H9 (cell line): ENCODE data around the gene UST. TPM values are rescaled to one million over a fixed set of nuclear protein-coding genes. Genes with fewer than 3 reads are reported as not detected.
A peak's percentile ranks its signal among the peaks of the same experiment; 100 is the strongest.

Experiments
- DNase-seq: peaks from one replicate; pipeline ENCODE4 v3.0.0-alpha.2; 2017
- H2AFZ ChIP-seq: one replicate; pipeline ENCODE4 v1.6.1; 2013; ENCODE audit warnings: mild to moderate bottlenecking, low read length, control low read depth, moderate library complexity
- H2AK5ac ChIP-seq: 2 replicates; pipeline ENCODE4 v1.6.1; 2013; ENCODE audit warnings: low read length, control low read depth, mixed read lengths; ENCODE audit not compliant: insufficient read length
- H2BK120ac ChIP-seq: one replicate; pipeline ENCODE4 v1.6.1; 2013; ENCODE audit warnings: low read depth, mild to moderate bottlenecking, low read length, control low read depth, inconsistent platforms; ENCODE audit not compliant: poor library complexity, severe bottlenecking
- H2BK12ac ChIP-seq: 2 replicates; pipeline ENCODE4 v1.6.1; 2013; ENCODE audit warnings: low read length, control low read depth, mixed read lengths, low read depth; ENCODE audit not compliant: insufficient read length
- H2BK15ac ChIP-seq: 2 replicates; pipeline ENCODE4 v1.6.1; 2013; ENCODE audit warnings: low read depth, low read length, control low read depth
- H2BK20ac ChIP-seq: one replicate; pipeline ENCODE4 v1.6.1; 2013; ENCODE audit warnings: low read depth, mild to moderate bottlenecking, low read length, control low read depth, inconsistent platforms; ENCODE audit not compliant: poor library complexity, severe bottlenecking
- H2BK5ac ChIP-seq: 2 replicates; pipeline ENCODE4 v1.6.1; 2013; ENCODE audit warnings: low read length, control low read depth, mixed read lengths; ENCODE audit not compliant: insufficient read length
- H3K14ac ChIP-seq: 2 replicates; pipeline ENCODE4 v1.6.1; 2013; ENCODE audit warnings: low read length, control low read depth; ENCODE audit not compliant: insufficient read depth
- H3K18ac ChIP-seq: 2 replicates; pipeline ENCODE4 v1.6.1; 2013; ENCODE audit warnings: low read depth, mild to moderate bottlenecking, mixed read lengths, low read length, control low read depth; ENCODE audit not compliant: insufficient read length
- H3K23ac ChIP-seq: 2 replicates; pipeline ENCODE4 v1.6.1; 2013; ENCODE audit warnings: low read length, control low read depth, mixed read lengths, low read depth; ENCODE audit not compliant: insufficient read length
- H3K23me2 ChIP-seq: 2 replicates; pipeline ENCODE4 v1.6.1; 2013; ENCODE audit warnings: low read depth, mild to moderate bottlenecking, mixed read lengths, low read length, control low read depth; ENCODE audit not compliant: insufficient read length, poor library complexity, severe bottlenecking
- H3K27ac ChIP-seq: 2 replicates; pipeline ENCODE4 v1.5.1; 2013; ENCODE audit warnings: low read length, control low read depth, mixed read lengths, low read depth; ENCODE audit not compliant: insufficient read length
- H3K27me3 ChIP-seq: 2 replicates; pipeline ENCODE4 v1.6.1; 2013; ENCODE audit warnings: low read length, control low read depth, inconsistent platforms; ENCODE audit not compliant: insufficient read depth
- H3K4ac ChIP-seq: 2 replicates; pipeline ENCODE4 v1.6.1; 2013; ENCODE audit warnings: low read depth, mild to moderate bottlenecking, control low read depth, inconsistent platforms, low read length, moderate library complexity
- H3K4me1 ChIP-seq: 2 replicates; pipeline ENCODE4 v1.6.1; 2013; ENCODE audit warnings: low read length, control low read depth, inconsistent platforms; ENCODE audit not compliant: insufficient read depth
- H3K4me2 ChIP-seq: 2 replicates; pipeline ENCODE4 v1.6.1; 2013; ENCODE audit warnings: low read length, control low read depth, mixed read lengths; ENCODE audit not compliant: insufficient read length, insufficient read depth
- H3K56ac ChIP-seq: 2 replicates; pipeline ENCODE4 v1.6.1; 2013; ENCODE audit warnings: low read depth, mild to moderate bottlenecking, mixed read lengths, low read length, control low read depth; ENCODE audit not compliant: insufficient read length
- H3K79me1 ChIP-seq: 2 replicates; pipeline ENCODE4 v1.6.1; 2013; ENCODE audit warnings: low read depth, mild to moderate bottlenecking, moderate library complexity, low read length, control low read depth, inconsistent platforms; ENCODE audit not compliant: insufficient read depth, poor library complexity, severe bottlenecking
- H3K79me2 ChIP-seq: 2 replicates; pipeline ENCODE4 v1.6.1; 2013; ENCODE audit warnings: low read length, control low read depth, inconsistent platforms; ENCODE audit not compliant: insufficient read depth
- H3K9ac ChIP-seq: 2 replicates; pipeline ENCODE4 v1.6.1; 2013; ENCODE audit warnings: low read length, control low read depth, mixed read lengths; ENCODE audit not compliant: insufficient read length; ENCODE audit errors: extremely low read depth
- H3K9me3 ChIP-seq: one replicate; pipeline ENCODE4 v1.6.1; 2013; ENCODE audit warnings: low read depth, low read length, inconsistent platforms; ENCODE audit not compliant: control insufficient read depth
- H3T11ph ChIP-seq: one replicate; pipeline ENCODE4 v1.6.1; 2013; ENCODE audit warnings: mild to moderate bottlenecking, low read length, control low read depth, inconsistent platforms
- H4K20me1 ChIP-seq: one replicate; pipeline ENCODE4 v1.6.1; 2013; ENCODE audit not compliant: control insufficient read depth, insufficient read length, insufficient read depth
- H4K5ac ChIP-seq: 2 replicates; pipeline ENCODE4 v1.6.1; 2013; ENCODE audit warnings: low read depth, mild to moderate bottlenecking, mixed read lengths, low read length, control low read depth; ENCODE audit not compliant: insufficient read length
- H4K8ac ChIP-seq: replicated peaks from 2 replicates; pipeline ENCODE4 v1.6.1; 2013; ENCODE audit warnings: low read length, control low read depth, mixed read lengths, low read depth; ENCODE audit not compliant: insufficient read length
- H4K91ac ChIP-seq: 2 replicates; pipeline ENCODE4 v1.6.1; 2013; ENCODE audit warnings: low read depth, mild to moderate bottlenecking, moderate library complexity, mixed read lengths, low read length, control low read depth; ENCODE audit not compliant: insufficient read length
- H3K27ac Mint-ChIP-seq, 3 experiments: 2 replicates in 2 of 3; 3 replicates in 1 of 3; pipeline ENCODE4 v1.8.0; 2020 to 2021; ENCODE audit warnings: mixed read lengths in 3 of 3, mild to moderate bottlenecking in 1 of 3, moderate library complexity in 1 of 3
- H3K27me3 Mint-ChIP-seq: 2 replicates; pipeline ENCODE4 v1.8.0; 2021; ENCODE audit warnings: low read depth, mild to moderate bottlenecking, moderate library complexity, mixed read lengths
- H3K36me3 Mint-ChIP-seq, 3 experiments: 2 replicates in 2 of 3; 3 replicates in 1 of 3; pipeline ENCODE4 v1.8.0; 2020 to 2021; ENCODE audit warnings: low read depth in 3 of 3, mixed read lengths in 3 of 3; ENCODE audit not compliant: insufficient read depth in 1 of 3
- H3K4me1 Mint-ChIP-seq, 2 experiments: 2 replicates each; pipeline ENCODE4 v1.8.0; 2020; ENCODE audit warnings: mixed read lengths in 2 of 2
- H3K4me3 Mint-ChIP-seq, 2 experiments: 2 replicates in 1 of 2; 3 replicates in 1 of 2; pipeline ENCODE4 v1.8.0; 2020 to 2021; ENCODE audit warnings: mild to moderate bottlenecking in 2 of 2, mixed read lengths in 2 of 2, moderate library complexity in 1 of 2
- H3K9me3 Mint-ChIP-seq, 2 experiments: 2 replicates in 1 of 2; 3 replicates in 1 of 2; pipeline ENCODE4 v1.8.0; 2020; ENCODE audit warnings: mild to moderate bottlenecking in 2 of 2, mixed read lengths in 2 of 2, moderate library complexity in 1 of 2
- WGBS: extraction: QIAGEN DNeasy Blood & Tissue Kit; methylation state at CpG from one replicate; pipeline ENCODE4 v1.1.7; 2013; ENCODE audit warnings: missing lambda C conversion rate, low lambda C conversion rate, mixed read lengths; ENCODE audit not compliant: insufficient read length; ENCODE audit errors: extremely low coverage; 5-methylcytosine and 5-hydroxymethylcytosine counted together
- total RNA-seq: library from RNA; stranded (reverse); gene quantifications from 2 replicates; pipeline ENCODE4 v1.2.1, GENCODE V29; 2021
- TF ChIP-seq, protein P1 (sequence below): fragments of 200-600 bp; sonication (generic); conservative IDR thresholded peaks from 3 replicates; pipeline ENCODE4 v1.8.0; 2021; ENCODE audit warnings: antibody characterized with exemption, mild to moderate bottlenecking

The UST gene
- total RNA-seq, 1 experiment from 2014 or later = 14.4 TPM

GRCh38 chr6:148969603-148970061 is 222.8 kb downstream of the UST start:
- Histone ChIP-seq H3K56ac (no peak overlapping the region), H3K79me1 (no peaks in the 10 kb centered on the region), H3K23me2 (no peaks in the 10 kb centered on the region), H3K27ac (no peak overlapping the region), H2BK5ac (no peak overlapping the region), H3K9me3 (no peaks in the 10 kb centered on the region), H3K79me2 (no peaks in the 10 kb centered on the region), H3K4me1 (peaks cover 2% of the 10 kb centered on the region; the same call in 1 of the 2 replicates), H3T11ph (no peak overlapping the region), H3K4me2 (no peak overlapping the region), H4K20me1 (no peaks in the 10 kb centered on the region), H2BK15ac (no peak overlapping the region), H4K91ac (peak overlapping the region; percentile 46), H2BK12ac (no peak overlapping the region), H2AFZ (no peak overlapping the region), H2AK5ac (no peak overlapping the region), H3K27me3 (no peaks in the 10 kb centered on the region), H4K5ac (no peak overlapping the region), H3K9ac (no peak overlapping the region), H4K8ac (no peak overlapping the region), H2BK20ac (no peak overlapping the region), H2BK120ac (no peak overlapping the region), H3K14ac (peak overlapping the region; percentile 77; the same call in 1 of the 2 replicates), H3K4ac (0 out of 2 replicates have a peak overlapping the region, but pooled peaks have one; percentile 8), H3K18ac (peak overlapping the region; percentile 71), H3K23ac (no peak overlapping the region)
- DNase-seq = no peak
- Mint-ChIP-seq H3K27ac (peak overlapping the region; percentile 84 to 96 (median 92); a peak in 6 of 7 replicates), H3K36me3 (peaks cover 13 to 16% (median 14%) of the 10 kb centered on the region in 3 experiments), H3K27me3 (no peaks in the 10 kb centered on the region), H3K9me3 (no peaks in the 10 kb centered on the region; a peak in 1 of 5 replicates), H3K4me1 (peaks cover 77 to 79% of the 10 kb centered on the region in 2 experiments), H3K4me3 (0 out of 5 replicates have a peak overlapping the region, but pooled peaks of 1 of the 2 experiments have one; percentile 32)
- no CpG with 5 or more reads among the region's 10 CpGs for WGBS
- TF ChIP-seq, protein P1, sequence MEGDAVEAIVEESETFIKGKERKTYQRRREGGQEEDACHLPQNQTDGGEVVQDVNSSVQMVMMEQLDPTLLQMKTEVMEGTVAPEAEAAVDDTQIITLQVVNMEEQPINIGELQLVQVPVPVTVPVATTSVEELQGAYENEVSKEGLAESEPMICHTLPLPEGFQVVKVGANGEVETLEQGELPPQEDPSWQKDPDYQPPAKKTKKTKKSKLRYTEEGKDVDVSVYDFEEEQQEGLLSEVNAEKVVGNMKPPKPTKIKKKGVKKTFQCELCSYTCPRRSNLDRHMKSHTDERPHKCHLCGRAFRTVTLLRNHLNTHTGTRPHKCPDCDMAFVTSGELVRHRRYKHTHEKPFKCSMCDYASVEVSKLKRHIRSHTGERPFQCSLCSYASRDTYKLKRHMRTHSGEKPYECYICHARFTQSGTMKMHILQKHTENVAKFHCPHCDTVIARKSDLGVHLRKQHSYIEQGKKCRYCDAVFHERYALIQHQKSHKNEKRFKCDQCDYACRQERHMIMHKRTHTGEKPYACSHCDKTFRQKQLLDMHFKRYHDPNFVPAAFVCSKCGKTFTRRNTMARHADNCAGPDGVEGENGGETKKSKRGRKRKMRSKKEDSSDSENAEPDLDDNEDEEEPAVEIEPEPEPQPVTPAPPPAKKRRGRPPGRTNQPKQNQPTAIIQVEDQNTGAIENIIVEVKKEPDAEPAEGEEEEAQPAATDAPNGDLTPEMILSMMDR = no peak
